Measurements from ENCODE around the gene LRP8. TPM values are rescaled to one million over a fixed set of nuclear protein-coding genes. Genes with fewer than 3 reads are reported as not detected.

Gene LRP8
- total RNA-seq, 1 donor from 2014 or later: 16.5 TPM

DNA sequence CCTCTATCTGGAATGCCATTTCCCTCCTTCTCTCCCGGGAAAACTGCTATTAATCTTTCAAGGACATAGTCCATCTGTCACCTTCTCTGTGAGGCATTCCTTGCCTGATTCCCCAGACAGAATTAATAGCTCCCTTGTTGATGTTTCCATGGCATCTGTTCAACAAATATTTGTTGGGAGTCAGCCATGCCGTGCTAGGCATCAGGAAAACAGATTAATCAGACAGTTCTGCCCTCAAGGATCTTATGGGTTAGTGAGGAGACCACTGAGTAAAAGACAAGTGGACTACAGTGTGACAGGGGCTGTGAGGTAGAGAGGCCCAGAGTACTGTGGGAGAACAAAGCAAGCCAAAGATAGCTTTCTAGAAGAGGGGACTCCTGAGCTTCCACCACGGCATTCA, 78.2 kb downstream of the LRP8 start:
- H3K4me3 Mint-ChIP-seq: no peak overlapping the region
- H3K36me3 Mint-ChIP-seq: no peaks in the 10 kb centered on the region
- H3K4me1 Mint-ChIP-seq (ENCODE audit: unreplicated experiment): no peaks in the 10 kb centered on the region
- DNase-seq (ENCODE audit: extremely low spot score, unreplicated experiment): no peak
- no peaks in the 10 kb centered on the region for H3K9me3 Mint-ChIP-seq
- H3K27ac Mint-ChIP-seq: peak overlapping the region; percentile 64
- TF ChIP-seq, protein P1, sequence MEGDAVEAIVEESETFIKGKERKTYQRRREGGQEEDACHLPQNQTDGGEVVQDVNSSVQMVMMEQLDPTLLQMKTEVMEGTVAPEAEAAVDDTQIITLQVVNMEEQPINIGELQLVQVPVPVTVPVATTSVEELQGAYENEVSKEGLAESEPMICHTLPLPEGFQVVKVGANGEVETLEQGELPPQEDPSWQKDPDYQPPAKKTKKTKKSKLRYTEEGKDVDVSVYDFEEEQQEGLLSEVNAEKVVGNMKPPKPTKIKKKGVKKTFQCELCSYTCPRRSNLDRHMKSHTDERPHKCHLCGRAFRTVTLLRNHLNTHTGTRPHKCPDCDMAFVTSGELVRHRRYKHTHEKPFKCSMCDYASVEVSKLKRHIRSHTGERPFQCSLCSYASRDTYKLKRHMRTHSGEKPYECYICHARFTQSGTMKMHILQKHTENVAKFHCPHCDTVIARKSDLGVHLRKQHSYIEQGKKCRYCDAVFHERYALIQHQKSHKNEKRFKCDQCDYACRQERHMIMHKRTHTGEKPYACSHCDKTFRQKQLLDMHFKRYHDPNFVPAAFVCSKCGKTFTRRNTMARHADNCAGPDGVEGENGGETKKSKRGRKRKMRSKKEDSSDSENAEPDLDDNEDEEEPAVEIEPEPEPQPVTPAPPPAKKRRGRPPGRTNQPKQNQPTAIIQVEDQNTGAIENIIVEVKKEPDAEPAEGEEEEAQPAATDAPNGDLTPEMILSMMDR (conservative IDR thresholded peaks at IDR 0.05): no peak
- H3K27me3 Mint-ChIP-seq: no peaks in the 10 kb centered on the region

DNA sequence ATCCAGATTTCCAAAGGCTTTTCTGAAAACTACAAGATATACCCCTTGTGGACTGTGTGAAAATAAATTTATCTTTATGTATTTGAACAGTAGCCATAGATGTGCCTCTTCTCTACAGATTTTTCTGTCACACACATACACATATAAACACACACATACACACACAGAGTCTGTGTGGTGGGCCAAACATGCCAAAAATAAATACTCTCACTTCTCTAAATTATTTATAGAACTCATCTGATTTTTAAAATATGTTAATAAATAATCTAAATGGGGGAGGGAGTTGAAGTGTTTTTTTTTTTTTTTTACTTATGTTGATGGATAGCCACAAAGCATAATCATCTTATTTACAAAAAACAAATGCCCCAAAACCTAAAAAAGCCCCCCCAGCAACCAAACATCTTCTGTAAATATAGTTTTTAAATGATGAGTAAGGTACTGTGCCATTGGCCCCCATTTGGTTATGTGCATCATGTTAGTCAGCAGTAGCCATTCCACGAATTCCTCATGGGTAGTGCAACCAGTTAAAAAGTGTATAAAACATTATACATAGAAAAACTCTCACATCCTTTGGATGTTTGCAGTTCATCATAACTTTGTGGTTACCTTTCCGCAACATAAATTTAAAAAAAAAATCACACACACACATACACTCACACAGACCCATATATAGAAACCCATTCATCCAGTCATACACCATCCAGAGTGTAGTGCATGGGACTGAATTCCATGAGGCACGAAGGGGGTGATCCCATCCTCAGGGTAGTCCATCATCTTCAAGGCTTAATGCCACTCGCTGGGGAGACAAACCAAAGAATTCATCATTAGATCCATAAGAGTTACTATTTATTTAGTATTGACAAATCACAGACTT, 81.4 kb downstream of the LRP8 start:
- Mint-ChIP-seq H3K27ac (no peak overlapping the region), H3K9me3 (no peaks in the 10 kb centered on the region), H3K4me3 (no peak overlapping the region), H3K27me3 (no peaks in the 10 kb centered on the region), H3K36me3 (no peaks in the 10 kb centered on the region), H3K4me1 (ENCODE audit: unreplicated experiment) (no peaks in the 10 kb centered on the region)
- TF ChIP-seq, protein P1 (conservative IDR thresholded peaks at IDR 0.05): no peak
- no peak for DNase-seq (ENCODE audit: extremely low spot score, unreplicated experiment)

DNA sequence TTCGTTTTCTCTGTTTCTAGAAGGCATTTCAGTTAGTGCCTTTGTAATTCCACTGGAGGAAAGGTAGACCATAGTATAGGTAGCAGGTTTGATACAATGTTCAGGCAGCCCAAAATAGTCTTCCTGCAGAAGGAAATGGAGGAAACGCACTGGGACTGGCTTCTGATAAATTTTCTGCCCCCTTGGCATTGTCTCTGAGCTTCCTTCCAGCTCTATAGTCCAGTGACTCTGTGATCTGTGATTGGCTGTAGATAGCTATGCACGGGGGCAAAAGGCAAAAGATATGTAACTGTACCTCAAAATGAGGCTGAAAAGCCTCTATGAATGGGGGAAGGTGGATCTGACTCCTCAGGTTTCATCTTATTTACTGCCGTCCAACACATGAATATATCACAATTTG, 83.7 kb downstream of the LRP8 start:
- DNase-seq (ENCODE audit: extremely low spot score, unreplicated experiment): no peak
- Mint-ChIP-seq H3K27me3 (no peaks in the 10 kb centered on the region), H3K27ac (no peak overlapping the region), H3K4me1 (ENCODE audit: unreplicated experiment) (peaks cover under 1% of the 10 kb centered on the region), H3K9me3 (no peaks in the 10 kb centered on the region), H3K36me3 (no peaks in the 10 kb centered on the region), H3K4me3 (no peak overlapping the region)
- TF ChIP-seq, protein P1 (conservative IDR thresholded peaks at IDR 0.05): no peak

DNA sequence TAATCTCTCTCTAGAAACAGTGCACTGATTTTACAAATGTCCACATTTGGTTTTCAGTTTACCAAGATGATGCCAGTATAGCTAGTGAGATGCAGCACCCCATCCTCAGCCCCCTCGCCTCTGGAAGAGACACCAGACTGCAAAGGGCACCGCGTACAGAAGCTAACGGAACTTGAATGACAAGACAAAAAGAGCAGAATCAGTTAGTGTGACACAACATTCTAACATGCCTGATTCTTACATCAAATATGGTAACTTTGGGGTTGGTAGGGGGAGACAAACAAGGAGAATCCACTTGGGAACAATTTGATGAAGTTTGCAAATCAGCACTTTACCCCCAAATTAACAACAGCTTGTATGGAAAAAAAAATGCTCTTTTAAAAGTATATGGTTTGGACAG, 85.5 kb downstream of the LRP8 start:
- TF ChIP-seq, protein P1 (conservative IDR thresholded peaks at IDR 0.05): no peak

DNA sequence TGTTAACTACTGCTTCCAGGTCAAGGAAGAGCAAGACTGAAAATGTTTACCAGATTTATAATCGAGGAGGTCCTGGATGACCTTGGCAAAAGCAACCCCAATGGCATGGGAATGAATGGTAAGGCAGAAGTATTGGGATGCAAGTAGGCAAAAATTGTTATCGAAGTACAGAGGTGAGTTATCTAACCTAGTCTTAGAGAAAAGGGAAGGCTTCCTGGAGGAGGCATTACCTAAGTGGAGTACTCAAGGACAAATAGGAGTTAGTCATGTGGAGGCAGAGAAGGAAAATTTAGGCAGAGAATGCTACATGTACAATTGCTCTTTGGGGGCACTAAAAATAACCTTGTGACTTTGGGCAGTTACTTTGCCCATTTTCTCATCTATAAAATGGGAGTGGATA, 86.0 kb downstream of the LRP8 start:
- Mint-ChIP-seq H3K4me1 (ENCODE audit: unreplicated experiment) (peaks cover 16% of the 10 kb centered on the region), H3K27me3 (no peaks in the 10 kb centered on the region), H3K9me3 (no peaks in the 10 kb centered on the region), H3K36me3 (peaks cover 3% of the 10 kb centered on the region), H3K4me3 (no peak overlapping the region), H3K27ac (no peak overlapping the region)
- DNase-seq (ENCODE audit: extremely low spot score, unreplicated experiment): no peak
- TF ChIP-seq, protein P1 (conservative IDR thresholded peaks at IDR 0.05): no peak

More for the DNA sequence above, 85.5 kb downstream of the LRP8 start:
- no peak overlapping the region for H3K4me3 Mint-ChIP-seq
- H3K27me3 Mint-ChIP-seq: no peaks in the 10 kb centered on the region
- no peak for DNase-seq (ENCODE audit: extremely low spot score, unreplicated experiment)
- H3K4me1 Mint-ChIP-seq (ENCODE audit: unreplicated experiment): peaks cover 16% of the 10 kb centered on the region
- peaks cover 3% of the 10 kb centered on the region for H3K36me3 Mint-ChIP-seq
- H3K27ac Mint-ChIP-seq: no peak overlapping the region
- H3K9me3 Mint-ChIP-seq: no peaks in the 10 kb centered on the region
